Stimulated activated CD8-positive, alpha-beta memory T cell treated with anti-CD3 and anti-CD28 coated beads, Interleukin-2, amount 100 ng/mL, for 48 hours (primary cell): Measurements from ENCODE around the gene UNC93B1.
"Not testable (repeated sequence)": the region's sequence is repeated elsewhere in the genome, so short reads cannot be mapped to it uniquely, and the experiment has no call there.

Source experiments
- DNase-seq, 2 donors: peaks; one replicate each; pipeline ENCODE4 v3.0.0-alpha.2; 2020; ENCODE audit warnings: low read depth in 2 of 2

UNC93B1 gene

DNA sequence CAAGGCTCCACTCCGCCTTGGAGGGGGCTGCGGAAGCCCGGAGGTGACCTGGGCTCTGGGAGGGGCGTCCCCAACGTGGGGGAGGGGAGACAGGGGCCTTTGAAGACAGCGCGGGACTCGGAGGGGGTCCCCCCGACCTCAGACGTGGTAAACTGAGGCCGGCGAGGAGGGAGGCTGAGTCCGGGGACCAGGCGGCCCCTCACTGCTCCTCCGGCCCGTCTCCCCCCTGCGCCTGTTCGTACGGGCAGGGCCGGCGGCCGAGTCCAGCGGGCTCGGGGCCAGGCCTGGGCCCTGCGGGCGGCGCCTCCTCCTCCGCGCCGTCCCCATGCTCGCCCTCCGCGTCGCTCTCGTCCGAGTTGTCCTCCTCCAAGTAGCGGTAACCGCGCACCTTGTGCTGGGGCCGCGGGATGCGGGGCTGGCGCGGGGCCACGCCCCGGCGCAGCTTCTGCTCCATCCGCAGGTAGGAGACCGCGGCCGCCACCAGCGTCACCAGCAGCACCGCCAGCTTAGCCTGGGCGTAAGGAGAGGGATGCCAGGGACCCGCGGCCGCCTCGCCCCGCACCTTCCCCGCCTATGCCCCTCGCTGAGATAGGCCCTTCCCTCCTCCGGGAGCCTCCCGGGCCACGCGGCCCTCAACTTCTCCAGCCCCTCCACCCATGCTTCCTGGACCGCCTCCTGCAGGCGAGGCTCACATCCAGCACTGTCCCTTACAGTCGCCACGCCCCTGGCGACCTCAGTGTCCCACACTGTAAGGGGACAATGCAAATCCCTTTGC is 12.4 kb downstream of the UNC93B1 start:
- DNase-seq, result not testable (repeated sequence)

DNA sequence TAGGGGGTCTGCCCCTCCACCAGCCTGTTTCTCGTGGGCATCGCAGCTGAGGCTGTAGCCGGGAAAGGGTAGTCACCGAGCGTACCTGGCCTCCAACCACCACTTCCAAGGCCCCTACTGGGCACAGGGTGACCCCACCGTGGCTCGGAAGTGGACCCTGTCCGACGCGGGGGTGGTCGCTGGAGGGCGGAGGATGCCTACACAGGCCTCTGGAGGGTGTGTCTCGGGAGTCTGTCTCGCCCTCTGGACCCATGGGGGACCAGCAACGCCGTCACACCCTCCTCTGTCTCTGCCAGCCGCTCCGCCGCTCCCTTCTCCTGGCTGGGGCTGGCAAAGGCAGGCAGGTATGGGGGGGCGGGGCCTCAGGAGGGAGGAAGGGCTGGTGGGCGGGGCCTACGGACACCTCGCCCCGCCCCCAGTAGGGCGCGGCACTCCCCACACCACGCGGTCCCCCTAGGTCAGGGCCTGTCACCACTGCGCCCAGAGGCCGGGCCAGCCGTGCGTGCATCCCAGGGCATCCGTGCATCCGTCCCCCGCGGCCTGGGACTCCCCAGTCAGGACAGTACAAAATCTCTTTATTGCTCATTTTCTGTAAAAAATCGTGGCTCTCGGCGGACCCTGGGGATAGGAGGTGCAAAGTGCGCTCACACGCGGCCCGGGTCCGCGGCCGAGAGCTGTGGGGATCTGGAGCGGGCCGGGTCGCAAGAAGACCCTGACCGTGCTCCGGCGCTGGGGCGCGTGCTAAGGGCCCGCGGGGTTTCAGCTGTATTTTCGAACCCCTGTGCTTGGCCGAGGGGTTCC is 13.2 kb downstream of the UNC93B1 start:
- not testable (repeated sequence) for DNase-seq

DNA sequence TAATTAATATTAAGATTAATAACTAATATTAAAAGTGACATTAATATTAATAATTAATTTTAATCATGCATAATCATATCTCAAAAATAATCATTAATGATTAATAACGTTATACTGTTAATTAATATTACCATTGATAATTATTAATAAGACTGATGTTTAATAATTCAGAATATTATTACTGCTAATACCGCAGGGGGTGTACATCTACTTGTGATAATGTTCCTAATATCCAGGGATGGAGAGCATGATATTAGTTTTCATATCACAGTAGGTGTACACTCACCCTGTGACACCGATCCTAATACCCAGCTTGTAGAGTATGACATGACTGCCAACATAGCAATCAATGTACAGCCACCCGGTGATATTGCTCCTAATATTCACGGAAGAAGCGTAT is 18.6 kb downstream of the UNC93B1 start:
- DNase-seq, result not testable (repeated sequence)

DNA sequence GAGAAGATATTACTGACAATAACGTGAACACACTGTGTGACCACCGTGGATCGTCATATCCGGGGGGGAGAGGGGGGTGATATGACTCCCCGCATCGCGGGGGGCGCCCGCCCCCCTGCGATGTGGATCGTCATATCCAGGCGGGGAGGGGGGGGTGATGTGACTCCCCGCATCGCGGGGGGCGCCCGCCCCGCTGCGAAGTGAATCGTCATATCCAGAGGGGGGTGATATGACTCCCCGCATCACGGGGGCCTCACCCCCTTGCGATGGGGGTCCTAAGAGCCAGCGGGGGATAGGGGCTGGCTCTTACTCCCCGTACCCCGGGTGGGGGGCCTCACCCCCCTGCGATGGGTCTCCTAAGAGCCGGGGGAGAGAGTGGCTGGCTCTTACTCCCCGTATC is 19.9 kb downstream of the UNC93B1 start:
- DNase-seq, result no peak

DNA sequence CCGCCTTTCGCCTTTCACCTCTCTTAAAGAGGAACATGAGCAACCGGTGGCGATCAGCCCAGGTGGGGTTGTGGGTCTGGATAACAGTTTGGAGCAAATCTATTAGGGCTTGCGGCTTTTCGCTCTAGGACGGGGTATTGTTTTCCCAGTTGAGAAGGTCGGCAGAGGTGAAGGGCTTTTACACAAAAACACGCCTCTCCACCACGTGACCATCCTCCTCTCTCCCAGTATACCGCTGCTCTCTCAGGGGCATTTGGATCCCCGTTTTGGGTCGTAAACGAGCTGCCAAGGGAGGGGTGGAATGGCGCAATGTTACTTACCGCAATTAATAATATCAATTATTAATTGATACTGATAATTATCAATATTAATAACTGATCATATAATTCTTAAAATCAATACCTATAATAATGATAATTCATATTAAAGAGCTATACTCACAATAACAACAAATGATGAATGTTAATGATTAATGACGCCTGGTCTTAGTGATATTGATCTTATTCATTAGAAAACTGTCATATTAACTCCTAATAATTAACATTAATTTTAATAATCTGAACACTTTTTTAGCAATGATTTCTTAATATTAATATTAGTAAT is 21.5 kb downstream of the UNC93B1 start:
- DNase-seq, result not testable (repeated sequence)

DNA sequence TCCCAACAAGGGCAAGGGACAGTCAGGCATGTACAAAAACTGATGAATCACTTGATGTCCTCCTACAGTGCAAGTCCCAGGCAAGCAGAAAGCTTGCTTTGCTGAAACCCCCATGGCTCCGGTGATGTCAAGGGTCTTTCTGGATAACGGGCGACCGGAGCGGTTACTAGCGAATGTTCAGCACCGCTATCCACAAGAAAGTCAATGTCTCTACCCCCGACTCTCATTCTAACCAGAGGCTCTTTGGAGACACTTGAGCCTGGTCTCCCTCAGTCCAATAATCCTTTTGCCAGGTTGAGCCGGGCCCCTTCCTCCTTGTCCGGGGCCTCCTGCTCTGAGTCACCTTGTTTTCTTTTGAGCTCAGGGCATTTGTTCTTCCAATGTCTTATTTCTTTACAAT is 22.7 kb downstream of the UNC93B1 start:
- DNase-seq, result not testable (repeated sequence)

DNA sequence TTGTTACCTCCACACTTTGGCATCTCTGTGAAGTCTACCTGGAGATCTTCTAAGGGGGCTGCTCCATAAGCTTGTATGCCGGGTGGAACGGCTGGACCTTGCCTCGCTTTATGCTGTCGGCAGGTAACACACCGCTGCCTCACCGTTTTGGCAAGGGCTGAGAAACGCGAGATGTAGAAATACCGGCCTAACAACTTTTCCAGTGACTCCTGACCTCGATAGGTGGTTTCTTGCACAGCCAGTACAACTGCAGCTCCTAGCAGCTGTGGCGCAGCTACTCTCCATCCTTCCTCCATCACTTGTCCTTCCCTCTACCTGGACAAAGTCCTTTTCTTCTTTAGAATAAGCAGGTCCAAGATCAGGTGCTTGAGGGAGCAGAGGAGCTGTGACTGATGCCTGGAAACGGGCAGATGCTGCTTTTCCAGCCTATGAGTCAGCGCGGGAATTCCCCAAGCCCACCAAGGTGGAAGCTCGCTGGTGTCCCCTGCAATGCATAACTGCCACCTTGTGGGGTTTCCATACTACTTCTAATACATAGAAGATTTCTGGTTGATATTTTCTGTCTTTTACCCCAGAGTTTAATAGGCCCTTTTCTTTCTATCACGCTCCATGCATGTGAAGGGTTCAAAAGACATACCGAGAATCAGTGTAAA is 25.0 kb downstream of the UNC93B1 start:
- DNase-seq, result not testable (repeated sequence)

DNA sequence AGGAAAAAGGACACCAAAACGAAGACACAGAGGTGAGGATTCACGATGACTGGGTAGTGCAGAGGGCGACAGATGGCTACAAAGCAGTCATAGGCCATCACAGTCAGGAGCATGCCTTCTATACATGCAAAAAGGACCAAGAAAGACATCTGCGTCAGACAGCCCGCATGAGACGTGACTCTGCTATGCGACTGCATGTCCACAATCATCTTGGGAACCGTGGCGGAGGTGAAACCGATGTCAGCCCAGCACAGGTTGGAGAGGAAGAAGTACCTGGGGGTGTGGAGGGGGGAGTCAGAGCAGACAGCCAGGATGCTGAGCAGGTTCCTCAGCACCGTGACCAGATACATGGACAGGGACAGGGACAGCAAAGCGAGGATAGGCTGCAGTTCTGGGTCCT is 29.2 kb downstream of the UNC93B1 start:
- DNase-seq, result not testable (repeated sequence)

DNA sequence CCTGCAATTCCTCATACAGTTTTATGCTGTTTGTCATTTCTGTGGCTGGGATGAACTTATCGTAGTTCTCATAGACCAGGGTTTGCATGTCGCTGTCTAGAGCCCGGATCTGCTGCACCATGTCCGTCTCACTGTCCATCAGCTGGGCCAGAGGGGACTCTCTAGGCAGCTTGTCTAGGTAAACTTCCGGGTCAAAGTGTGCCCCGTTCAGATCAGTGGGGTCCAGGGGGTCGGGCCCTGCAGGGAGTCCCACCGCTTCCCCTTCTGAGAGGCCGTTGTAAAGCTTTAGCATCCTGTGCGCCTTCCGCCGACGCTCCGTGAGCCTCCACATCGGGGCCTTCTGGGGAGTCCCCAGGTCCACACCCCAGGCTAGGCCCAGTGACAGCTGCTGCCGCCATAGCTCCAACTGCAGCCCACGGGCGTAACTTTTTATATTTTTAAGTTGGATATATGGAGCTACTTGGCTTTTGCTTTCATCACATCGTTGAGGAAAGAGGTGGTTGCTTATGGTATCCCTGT is 38.0 kb downstream of the UNC93B1 start:
- not testable (repeated sequence) for DNase-seq

DNA sequence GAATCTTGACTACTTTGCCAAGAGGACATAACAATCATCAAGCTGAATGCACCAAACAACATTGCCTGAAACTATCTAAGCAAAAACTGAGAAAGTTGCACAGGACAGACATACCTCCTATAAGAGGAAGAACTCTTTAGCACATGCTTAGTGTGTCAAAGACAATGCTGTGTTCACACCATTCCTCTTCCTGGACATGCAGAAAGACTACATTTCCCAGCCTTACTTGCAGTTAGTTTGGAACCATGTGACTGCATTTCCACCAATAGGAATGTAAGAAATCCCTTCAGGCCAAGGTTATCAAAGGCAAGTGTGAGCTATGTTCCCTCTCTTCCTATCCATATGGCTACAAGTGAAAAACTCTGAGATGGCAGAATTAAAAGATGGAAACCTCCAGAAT is 39.2 kb downstream of the UNC93B1 start:
- DNase-seq, result not testable (repeated sequence)

DNA sequence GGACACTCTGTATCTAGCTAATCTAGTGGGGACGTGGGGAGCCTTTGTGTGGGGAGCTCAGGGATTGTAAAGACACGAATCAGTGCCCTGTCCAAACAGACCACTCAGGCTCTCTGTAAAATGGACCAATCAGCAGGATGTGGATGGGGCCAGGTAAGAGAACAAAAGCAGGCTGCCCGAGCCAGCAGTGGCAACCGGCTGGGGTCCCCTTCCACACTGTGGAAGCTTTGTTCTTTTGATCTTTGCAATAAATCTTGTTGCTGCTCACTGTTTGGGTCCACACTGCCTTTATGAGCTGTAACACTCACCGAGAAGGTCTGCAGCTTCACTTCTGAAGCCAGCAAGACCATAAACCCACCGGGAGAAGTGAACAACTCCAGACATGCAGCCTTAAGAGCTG is 40.0 kb downstream of the UNC93B1 start:
- not testable (repeated sequence) for DNase-seq

DNA sequence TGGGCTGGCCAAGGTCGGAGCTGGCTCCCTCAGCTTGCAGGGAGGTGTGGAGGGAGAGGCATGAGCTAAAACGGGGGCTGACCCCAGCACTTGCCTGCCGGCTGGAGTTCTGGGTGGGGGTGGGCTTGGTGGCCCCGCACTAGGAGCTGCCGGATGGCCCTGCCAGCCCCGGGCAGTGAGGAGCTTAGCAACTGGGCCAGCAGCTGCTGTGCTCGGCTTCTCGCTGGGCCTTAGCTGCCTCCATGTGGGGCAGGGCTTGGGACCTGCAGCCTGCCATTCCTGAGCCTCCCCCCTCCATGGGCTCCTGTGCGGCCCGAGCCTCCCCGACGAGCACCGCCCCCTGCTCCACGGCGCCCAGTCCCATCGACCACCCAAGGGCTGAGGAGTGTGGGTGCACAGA is 40.7 kb downstream of the UNC93B1 start:
- not testable (repeated sequence) for DNase-seq

DNA sequence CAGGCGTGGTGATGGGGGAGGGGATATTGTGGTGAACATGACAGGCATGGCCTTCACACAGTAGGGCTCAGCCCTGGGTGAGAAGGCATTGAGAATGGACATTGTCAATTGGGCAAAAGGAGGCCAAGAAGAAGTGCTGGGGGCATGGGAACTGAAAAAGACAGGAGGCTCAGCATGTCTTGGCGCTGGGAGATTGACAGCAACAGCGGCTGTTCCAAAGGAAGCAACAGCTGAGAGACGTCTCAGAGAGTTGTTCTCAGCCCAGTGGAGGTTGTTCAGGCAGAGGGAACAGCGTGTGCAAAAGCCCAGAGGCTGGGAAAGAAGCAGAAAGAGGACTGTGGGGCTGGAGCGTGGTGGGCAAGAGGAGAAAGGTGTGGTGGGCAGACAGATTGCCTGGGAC is 47.7 kb downstream of the UNC93B1 start:
- DNase-seq, result not testable (repeated sequence)

DNA sequence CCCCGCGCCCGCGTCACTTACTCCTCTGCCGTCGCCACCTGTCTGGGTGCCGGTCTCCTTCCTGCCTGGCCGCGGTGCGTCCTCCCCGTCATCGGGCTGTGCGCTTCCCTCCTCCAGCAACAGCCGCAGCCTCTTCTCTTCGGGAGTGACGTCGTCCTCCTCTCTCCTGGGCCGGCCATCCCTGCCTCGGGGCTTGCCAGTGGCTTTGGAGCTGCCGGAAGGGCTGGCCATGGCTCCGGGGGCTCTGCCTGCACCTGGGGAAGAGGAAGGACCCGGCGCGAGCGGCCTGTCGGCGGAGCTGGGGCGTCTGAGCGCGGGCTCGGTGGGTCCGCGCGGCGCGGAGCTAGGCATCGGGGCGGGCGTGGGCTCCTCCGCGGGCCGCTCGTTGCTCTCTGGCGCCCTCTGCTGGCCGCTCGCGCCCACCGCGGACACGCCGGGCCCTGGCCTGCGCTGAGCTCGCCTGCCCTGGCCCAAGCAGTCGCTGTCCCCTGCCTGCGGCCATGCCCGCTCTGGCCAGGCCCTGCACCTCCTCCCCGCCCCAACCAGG is 48.4 kb downstream of the UNC93B1 start:
- DNase-seq, result peak; percentile 68 to 73

DNA sequence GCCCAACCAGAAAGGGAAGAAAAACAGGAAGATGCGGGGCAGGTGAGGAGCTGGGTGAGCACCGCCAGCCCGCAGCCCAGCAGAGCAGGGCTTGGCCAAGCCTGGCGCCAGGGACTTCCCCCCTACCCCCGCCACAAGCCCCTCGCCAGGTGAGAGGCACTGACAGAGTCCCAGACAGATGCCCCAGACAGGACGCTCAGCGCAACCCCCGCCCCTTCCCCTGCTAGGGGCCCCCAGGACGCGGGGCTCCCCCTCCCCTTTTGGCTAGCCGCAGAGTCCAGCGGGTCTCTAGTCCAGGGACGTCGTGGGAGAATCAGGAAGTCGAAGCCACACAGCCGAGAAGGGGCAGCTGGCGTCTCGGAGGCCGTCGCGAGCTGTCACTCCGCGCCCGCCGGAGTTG is 48.9 kb downstream of the UNC93B1 start:
- DNase-seq, result not testable (repeated sequence)

DNA sequence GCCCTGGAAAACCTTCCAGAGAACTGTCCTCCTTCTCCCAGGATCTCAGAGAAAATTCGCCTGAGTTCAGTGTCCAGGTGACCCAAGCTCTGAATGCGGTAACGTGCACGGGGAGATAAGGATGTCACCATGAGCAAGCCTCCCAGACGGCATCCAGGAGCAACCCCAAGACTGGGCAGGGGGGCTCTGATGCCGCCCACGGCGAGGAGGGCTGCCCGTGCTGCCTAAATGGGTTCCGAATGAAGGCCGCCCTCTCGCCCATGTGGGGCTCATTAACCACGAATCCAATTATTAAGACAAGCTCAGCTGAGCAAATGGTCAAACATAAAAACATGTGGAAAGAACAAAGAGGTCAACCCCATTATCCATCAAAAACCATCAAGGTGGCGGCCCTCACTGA is 49.6 kb downstream of the UNC93B1 start:
- DNase-seq, result not testable (repeated sequence)

DNA sequence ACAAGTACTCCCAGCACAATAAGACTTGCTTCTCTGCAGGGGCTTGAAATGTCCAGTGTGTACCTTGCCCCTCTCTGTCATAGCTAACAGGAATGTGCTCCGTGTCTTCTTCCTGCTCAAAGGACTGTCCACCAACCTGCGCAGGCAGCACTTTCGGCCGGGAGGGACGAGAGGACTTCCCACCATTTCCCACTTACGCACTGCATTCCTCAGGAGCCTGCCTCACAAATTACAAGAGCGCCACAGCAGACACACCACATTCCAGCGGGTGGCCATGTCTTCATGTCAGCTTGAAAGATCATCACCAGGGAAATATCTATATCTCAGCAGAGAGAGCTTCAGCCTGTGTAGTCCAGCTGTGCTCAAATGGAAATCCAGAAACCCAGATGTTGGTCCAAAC is 53.2 kb downstream of the UNC93B1 start:
- DNase-seq, result not testable (repeated sequence)

DNA sequence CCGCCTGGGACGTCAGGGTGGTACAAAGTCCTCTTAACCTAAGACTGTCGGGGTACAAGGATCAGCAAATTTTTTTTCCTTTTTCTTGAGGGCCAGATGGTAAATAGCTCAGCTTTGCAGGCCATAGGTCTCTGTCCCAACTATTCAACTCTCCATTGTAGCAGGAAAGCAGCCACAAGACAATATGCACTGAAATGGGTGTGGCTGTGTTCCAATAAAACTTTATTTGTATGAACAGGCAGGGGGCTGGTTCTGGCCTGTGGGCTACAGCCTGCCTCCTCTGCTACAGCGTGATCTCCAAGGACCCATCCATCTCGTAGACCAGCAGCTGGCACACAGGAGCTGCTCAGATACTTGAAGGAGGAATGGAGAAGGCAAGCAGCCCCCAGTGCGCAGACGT is 56.1 kb downstream of the UNC93B1 start:
- not testable (repeated sequence) for DNase-seq

DNA sequence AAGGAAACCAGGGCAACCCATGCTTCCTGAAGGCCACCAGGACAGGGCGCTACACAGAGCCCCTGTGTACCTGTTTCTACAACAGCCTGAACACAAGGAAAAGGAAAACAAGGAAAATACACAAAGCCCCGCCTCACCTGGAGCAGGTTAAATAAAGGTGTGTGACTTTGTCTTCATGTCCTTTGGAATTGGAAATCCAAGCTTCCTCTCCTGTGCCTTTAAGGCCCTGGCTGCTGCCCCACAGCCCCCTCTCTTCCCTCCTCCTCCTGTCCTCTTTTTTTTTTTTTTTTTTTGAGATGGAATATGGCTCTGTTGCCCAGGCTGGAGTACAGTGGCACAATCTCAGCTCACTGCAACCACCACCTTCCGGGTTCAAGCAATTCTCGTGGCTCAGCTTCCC is 57.5 kb downstream of the UNC93B1 start:
- DNase-seq, result not testable (repeated sequence)

DNA sequence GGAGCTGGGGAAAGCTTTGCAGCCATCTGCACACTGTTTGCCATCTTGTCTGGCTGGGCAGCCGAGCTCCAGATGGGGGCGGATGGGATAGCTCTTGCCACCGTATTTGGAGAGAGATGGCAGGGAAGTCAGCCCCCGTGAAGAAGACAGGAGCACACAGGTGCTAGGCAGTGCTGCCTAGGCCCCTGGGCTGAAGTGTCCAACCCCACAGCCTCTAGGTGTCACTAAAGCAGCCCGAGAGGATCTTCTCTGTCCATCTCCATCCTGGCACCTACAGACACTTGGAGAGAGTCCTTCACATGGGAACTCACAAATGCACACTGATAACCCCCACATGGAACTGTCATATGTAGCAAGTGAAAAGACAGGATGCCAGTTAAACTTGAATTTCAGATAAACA is 60.5 kb downstream of the UNC93B1 start:
- DNase-seq, result not testable (repeated sequence)
